Neural cell (in vitro differentiated cells): ENCODE measurements around the gene FANCG. TPM values are rescaled to one million over a fixed set of nuclear protein-coding genes. Genes with fewer than 3 reads are reported as not detected.

Source experiments
- H2AFZ ChIP-seq: fragments of 200-600, 300-800 bp; sonication (generic), shearing (Covaris generic); 2 replicates; pipeline ENCODE4 v1.6.0; 2014; ENCODE audit warnings: low read depth, mild to moderate bottlenecking, antibody characterized with exemption, low read length, moderate library complexity
- H3F3A ChIP-seq: fragments of 200-600 bp; shearing (Covaris generic); 2 replicates; pipeline ENCODE4 v1.6.1; 2016; ENCODE audit warnings: mild to moderate bottlenecking, moderate library complexity, mixed read lengths, antibody characterized with exemption, low read length; ENCODE audit not compliant: insufficient read depth, poor library complexity, severe bottlenecking
- H3K27ac ChIP-seq: fragments of 200-600, 300-800 bp; sonication (generic), shearing (Covaris generic); 2 replicates; pipeline ENCODE4 v1.5.1; 2014; ENCODE audit warnings: mild to moderate bottlenecking, low read length, moderate library complexity
- H3K27me3 ChIP-seq: fragments of 300-800, 200-600 bp; sonication (generic), shearing (Covaris generic); 2 replicates; pipeline ENCODE4 v1.6.0; 2014; ENCODE audit warnings: mild to moderate bottlenecking, low read depth, low read length, moderate library complexity; ENCODE audit not compliant: insufficient read depth
- H3K36me3 ChIP-seq: fragments of 300-800, 200-600 bp; sonication (generic), shearing (Covaris generic); 2 replicates; pipeline ENCODE4 v1.5.1; 2014; ENCODE audit warnings: mild to moderate bottlenecking, antibody characterized with exemption, low read length, moderate library complexity; ENCODE audit not compliant: insufficient read depth
- H3K4me2 ChIP-seq: fragments of 300-800, 200-600 bp; sonication (generic), shearing (Covaris generic); 2 replicates; pipeline ENCODE4 v1.6.0; 2014; ENCODE audit warnings: mild to moderate bottlenecking, low read length
- H3K4me3 ChIP-seq: fragments of 300-800, 200-600 bp; sonication (generic), shearing (Covaris generic); 2 replicates; pipeline ENCODE4 v1.5.1; 2014; ENCODE audit warnings: mild to moderate bottlenecking, low read length, moderate library complexity
- H3K79me2 ChIP-seq: fragments of 200-600 bp; shearing (Covaris generic); replicated peaks from 2 replicates; pipeline ENCODE4 v1.6.0; 2014; ENCODE audit warnings: mild to moderate bottlenecking, low read length, moderate library complexity; ENCODE audit not compliant: insufficient read depth
- H3K9ac ChIP-seq: fragments of 300-800, 200-600 bp; sonication (generic), shearing (Covaris generic); 2 replicates; pipeline ENCODE4 v1.6.1; 2016; ENCODE audit warnings: mild to moderate bottlenecking, low read length, mixed read lengths
- H3K9me2 ChIP-seq: fragments of 200-600 bp; shearing (Covaris generic); 2 replicates; pipeline ENCODE4 v1.6.1; 2016; ENCODE audit warnings: mild to moderate bottlenecking, low read length, mixed read lengths; ENCODE audit not compliant: insufficient read depth
- H3K9me3 ChIP-seq: fragments of 200-600, 300-800 bp; sonication (generic), shearing (Covaris generic); 2 replicates; pipeline ENCODE4 v1.6.1; 2016; ENCODE audit warnings: mild to moderate bottlenecking, mixed run types, low read length, moderate library complexity, mixed read lengths
- H4K20me1 ChIP-seq: fragments of 200-600 bp; shearing (Covaris generic); 2 replicates; pipeline ENCODE4 v1.6.1; 2016; ENCODE audit warnings: mild to moderate bottlenecking, mixed run types; ENCODE audit not compliant: insufficient read depth
- CTCF ChIP-seq: fragments of 450-650 bp; IDR thresholded peaks from 2 replicates; pipeline ENCODE4 v1.5.1; 2014; ENCODE audit warnings: antibody characterized with exemption, mild to moderate bottlenecking, moderate library complexity; ENCODE audit not compliant: poor library complexity, severe bottlenecking
- EP300 ChIP-seq: fragments of 450-650 bp; conservative IDR thresholded peaks from 2 replicates; pipeline ENCODE4 v1.6.1; 2014; ENCODE audit warnings: antibody characterized with exemption, mild to moderate bottlenecking, moderate library complexity; ENCODE audit not compliant: poor library complexity, severe bottlenecking
- EZH2 ChIP-seq: fragments of 200-600, 300-800 bp; shearing (Covaris generic), sonication (generic); IDR thresholded peaks from 2 replicates; pipeline ENCODE4 v1.6.1; 2014; ENCODE audit warnings: antibody characterized with exemption, low read length, borderline replicate concordance, mild to moderate bottlenecking; ENCODE audit not compliant: insufficient read depth, poor library complexity, severe bottlenecking
- MXI1 ChIP-seq: fragments of 450-650 bp; conservative IDR thresholded peaks from 2 replicates; pipeline ENCODE4 v1.6.1; 2014; ENCODE audit warnings: antibody characterized with exemption, mild to moderate bottlenecking; ENCODE audit not compliant: poor library complexity, severe bottlenecking
- POLR2AphosphoS5 ChIP-seq: IDR thresholded peaks from 2 replicates; pipeline ENCODE4 v1.6.1; 2012
- RAD21 ChIP-seq: fragments of 450-650 bp; conservative IDR thresholded peaks from 2 replicates; pipeline ENCODE4 v1.6.1; 2014; ENCODE audit warnings: antibody characterized with exemption, mild to moderate bottlenecking, moderate library complexity
- REST ChIP-seq: IDR thresholded peaks from 2 replicates; pipeline ENCODE4 v1.6.1; 2012; ENCODE audit warnings: borderline replicate concordance
- SMC3 ChIP-seq: fragments of 450-650 bp; conservative IDR thresholded peaks from 2 replicates; pipeline ENCODE4 v1.6.1; 2014; ENCODE audit warnings: antibody characterized with exemption, mild to moderate bottlenecking, moderate library complexity; ENCODE audit not compliant: poor library complexity
- TAF1 ChIP-seq: IDR thresholded peaks from 2 replicates; pipeline ENCODE4 v1.6.1; 2012; ENCODE audit warnings: low read depth
- polyA plus RNA-seq: library from polyadenylated mRNA; depleted of rRNA; stranded (reverse); fragments of >200 nt; gene quantifications from 2 replicates; pipeline ENCODE4 v1.2.3, GENCODE V29; 2014

The FANCG gene
- polyA plus RNA-seq, 1 donor from 2014 or later, result 56.0 TPM

- H3K9ac ChIP-seq, result peak overlapping the region; percentile 85
- H3K79me2 ChIP-seq, result peaks cover 29% of the 10 kb centered on the region
- no peaks in the 10 kb centered on the region for H3K36me3 ChIP-seq
- no peaks in the 10 kb centered on the region for H3K27me3 ChIP-seq
- H3K4me2 ChIP-seq, result peak overlapping the region; percentile 94
- H3K9me2 ChIP-seq, result no peaks in the 10 kb centered on the region
- no peaks in the 10 kb centered on the region for H3K9me3 ChIP-seq
- TF ChIP-seq REST (no peak), MXI1 (no peak), SMC3 (no peak), RAD21 (no peak), EP300 (no peak), TAF1 (no peak), POLR2AphosphoS5 (no peak), CTCF (no peak), EZH2 (no peak)
- peaks cover 6% of the 10 kb centered on the region for H3F3A ChIP-seq
- H4K20me1 ChIP-seq, result no peaks in the 10 kb centered on the region
- peak overlapping the region; percentile 95 for H3K27ac ChIP-seq
- peak overlapping the region; percentile 88 for H3K4me3 ChIP-seq
- peak overlapping the region; percentile 61 for H2AFZ ChIP-seq
Observed at GRCh38 chr9:35114840-35115628, 35.3 kb upstream of the FANCG start.

- TF ChIP-seq REST (peak; percentile 75), EZH2 (no peak), CTCF (no peak), EP300 (peak; percentile 50), MXI1 (no peak), SMC3 (no peak), POLR2AphosphoS5 (peak; percentile 89), TAF1 (peak; percentile 79), RAD21 (no peak)
- Histone ChIP-seq H2AFZ (peak overlapping the region; percentile 8), H3K27me3 (no peaks in the 10 kb centered on the region)
Observed at GRCh38 chr9:35114113-35114839, 34.5 kb upstream of the FANCG start.

More at GRCh38 chr9:35114113-35114839, 34.5 kb upstream of the FANCG start:
- Histone ChIP-seq H3K27ac (peak overlapping the region; percentile 95), H3K9ac (peak overlapping the region; percentile 85), H3K9me3 (no peaks in the 10 kb centered on the region), H3K4me2 (peak overlapping the region; percentile 94), H3K36me3 (no peaks in the 10 kb centered on the region), H3F3A (peaks cover 6% of the 10 kb centered on the region), H3K79me2 (peaks cover 36% of the 10 kb centered on the region), H3K4me3 (peak overlapping the region; percentile 88), H3K9me2 (no peaks in the 10 kb centered on the region), H4K20me1 (no peaks in the 10 kb centered on the region)
